ENCODE results near the gene TBCC.
"Not testable (repeated sequence)": the region's sequence is repeated elsewhere in the genome, so short reads cannot be mapped to it uniquely, and the experiment has no call there.

Gene TBCC

GRCh38 chr6:42781546-42781795, 35.6 kb upstream of the TBCC start:
- H3K27ac Mint-ChIP-seq: peak overlapping the region; percentile 95
- H3K36me3 Mint-ChIP-seq: no peaks in the 10 kb centered on the region
- H3K4me3 Mint-ChIP-seq: peak overlapping the region; percentile 98

GRCh38 chr6:42779521-42779920, 33.6 kb upstream of the TBCC start:
- H3K4me1 Mint-ChIP-seq (ENCODE audit: low read depth): peaks cover 48% of the 10 kb centered on the region

More at GRCh38 chr6:42781546-42781795, 35.6 kb upstream of the TBCC start:
- Mint-ChIP-seq H3K27me3 (no peaks in the 10 kb centered on the region), H3K9me3 (ENCODE audit: low read depth) (no peaks in the 10 kb centered on the region), H3K4me1 (ENCODE audit: low read depth) (peaks cover 35% of the 10 kb centered on the region)

GRCh38 chr6:42778122-42778521, 32.2 kb upstream of the TBCC start:
- Mint-ChIP-seq H3K27ac (peak overlapping the region; percentile 22), H3K9me3 (ENCODE audit: low read depth) (no peaks in the 10 kb centered on the region), H3K36me3 (no peaks in the 10 kb centered on the region), H3K27me3 (no peaks in the 10 kb centered on the region), H3K4me3 (no peak overlapping the region), H3K4me1 (ENCODE audit: low read depth) (peaks cover 58% of the 10 kb centered on the region)

More at GRCh38 chr6:42779521-42779920, 33.6 kb upstream of the TBCC start:
- Mint-ChIP-seq H3K36me3 (no peaks in the 10 kb centered on the region), H3K9me3 (ENCODE audit: low read depth) (no peaks in the 10 kb centered on the region), H3K4me3 (no peak overlapping the region), H3K27me3 (no peaks in the 10 kb centered on the region), H3K27ac (peak overlapping the region; percentile 34)

GRCh38 chr6:42777126-42777822, 31.4 kb upstream of the TBCC start:
- H3K36me3 Mint-ChIP-seq: no peaks in the 10 kb centered on the region
- H3K4me3 Mint-ChIP-seq: peak overlapping the region; percentile 1

GRCh38 chr6:42774821-42775487, 29.1 kb upstream of the TBCC start:
- peak overlapping the region; percentile 64 for H3K4me3 Mint-ChIP-seq
- not testable (repeated sequence) for H3K36me3 Mint-ChIP-seq; H3K27me3 Mint-ChIP-seq; H3K9me3 Mint-ChIP-seq (ENCODE audit: low read depth)
- H3K27ac Mint-ChIP-seq: peak overlapping the region; percentile 94
- peaks cover 72% of the 10 kb centered on the region for H3K4me1 Mint-ChIP-seq (ENCODE audit: low read depth)

More at GRCh38 chr6:42777126-42777822, 31.4 kb upstream of the TBCC start:
- Mint-ChIP-seq H3K9me3 (ENCODE audit: low read depth) (no peaks in the 10 kb centered on the region), H3K27me3 (no peaks in the 10 kb centered on the region), H3K4me1 (ENCODE audit: low read depth) (peaks cover 64% of the 10 kb centered on the region), H3K27ac (peak overlapping the region; percentile 75)

- Mint-ChIP-seq H3K4me3 (peak overlapping the region; percentile 64), H3K27me3 (no peaks in the 10 kb centered on the region)
These were observed 28.3 kb upstream of the TBCC start for GRCh38 chr6:42774201-42774600.

GRCh38 chr6:42771741-42772100, 25.8 kb upstream of the TBCC start:
- Mint-ChIP-seq H3K27ac (peak overlapping the region; percentile 100), H3K4me1 (ENCODE audit: low read depth) (peaks cover 68% of the 10 kb centered on the region), H3K9me3 (ENCODE audit: low read depth) (no peaks in the 10 kb centered on the region), H3K36me3 (peaks cover 2% of the 10 kb centered on the region), H3K4me3 (peak overlapping the region; percentile 84), H3K27me3 (no peaks in the 10 kb centered on the region)

More at GRCh38 chr6:42774201-42774600, 28.3 kb upstream of the TBCC start:
- H3K4me1 Mint-ChIP-seq (ENCODE audit: low read depth): peaks cover 72% of the 10 kb centered on the region
- peak overlapping the region; percentile 94 for H3K27ac Mint-ChIP-seq
- no peaks in the 10 kb centered on the region for H3K9me3 Mint-ChIP-seq (ENCODE audit: low read depth)
- H3K36me3 Mint-ChIP-seq: peaks cover 2% of the 10 kb centered on the region

GRCh38 chr6:42769836-42770235, 23.9 kb upstream of the TBCC start:
- H3K9me3 Mint-ChIP-seq (ENCODE audit: low read depth): no peaks in the 10 kb centered on the region
- H3K36me3 Mint-ChIP-seq: peaks cover 10% of the 10 kb centered on the region
- H3K4me3 Mint-ChIP-seq: no peak overlapping the region
- H3K27ac Mint-ChIP-seq: peak overlapping the region; percentile 72
- no peaks in the 10 kb centered on the region for H3K27me3 Mint-ChIP-seq
- peaks cover 62% of the 10 kb centered on the region for H3K4me1 Mint-ChIP-seq (ENCODE audit: low read depth)

- Mint-ChIP-seq H3K27ac (peak overlapping the region; percentile 72), H3K9me3 (ENCODE audit: low read depth) (no peaks in the 10 kb centered on the region), H3K27me3 (no peaks in the 10 kb centered on the region), H3K36me3 (peaks cover 10% of the 10 kb centered on the region), H3K4me1 (ENCODE audit: low read depth) (peaks cover 54% of the 10 kb centered on the region), H3K4me3 (no peak overlapping the region)
These were observed 23.1 kb upstream of the TBCC start for GRCh38 chr6:42769051-42769450.

- Mint-ChIP-seq H3K36me3 (peaks cover 11% of the 10 kb centered on the region), H3K9me3 (ENCODE audit: low read depth) (no peaks in the 10 kb centered on the region), H3K4me3 (no peak overlapping the region), H3K4me1 (ENCODE audit: low read depth) (peaks cover 35% of the 10 kb centered on the region), H3K27ac (no peak overlapping the region), H3K27me3 (no peaks in the 10 kb centered on the region)
These were observed 20.3 kb upstream of the TBCC start for GRCh38 chr6:42766163-42766670.

GRCh38 chr6:42764911-42765648, 19.2 kb upstream of the TBCC start:
- Mint-ChIP-seq H3K27me3 (no peaks in the 10 kb centered on the region), H3K9me3 (ENCODE audit: low read depth) (no peaks in the 10 kb centered on the region), H3K4me1 (ENCODE audit: low read depth) (peaks cover 26% of the 10 kb centered on the region), H3K36me3 (peaks cover 11% of the 10 kb centered on the region), H3K27ac (no peak overlapping the region), H3K4me3 (no peak overlapping the region)

- H3K27me3 Mint-ChIP-seq: no peaks in the 10 kb centered on the region
- no peak overlapping the region for H3K27ac Mint-ChIP-seq
- peaks cover 17% of the 10 kb centered on the region for H3K36me3 Mint-ChIP-seq
- H3K4me1 Mint-ChIP-seq (ENCODE audit: low read depth): peaks cover 25% of the 10 kb centered on the region
- no peak overlapping the region for H3K4me3 Mint-ChIP-seq
- H3K9me3 Mint-ChIP-seq (ENCODE audit: low read depth): no peaks in the 10 kb centered on the region
These were observed 17.0 kb upstream of the TBCC start for GRCh38 chr6:42762950-42763349.

GRCh38 chr6:42762426-42762859, 16.5 kb upstream of the TBCC start:
- Mint-ChIP-seq H3K9me3 (ENCODE audit: low read depth) (no peaks in the 10 kb centered on the region), H3K36me3 (peaks cover 17% of the 10 kb centered on the region), H3K4me1 (ENCODE audit: low read depth) (peaks cover 24% of the 10 kb centered on the region), H3K27me3 (no peaks in the 10 kb centered on the region), H3K4me3 (no peak overlapping the region), H3K27ac (no peak overlapping the region)

- peaks cover 24% of the 10 kb centered on the region for H3K4me1 Mint-ChIP-seq (ENCODE audit: low read depth)
- H3K4me3 Mint-ChIP-seq: no peak overlapping the region
- peaks cover 17% of the 10 kb centered on the region for H3K36me3 Mint-ChIP-seq
- no peak overlapping the region for H3K27ac Mint-ChIP-seq
- H3K27me3 Mint-ChIP-seq: no peaks in the 10 kb centered on the region
- no peaks in the 10 kb centered on the region for H3K9me3 Mint-ChIP-seq (ENCODE audit: low read depth)
These were observed 15.6 kb upstream of the TBCC start for GRCh38 chr6:42761287-42762067.

Data from activated naive CD8-positive, alpha-beta T cell (primary cell).